Right hindlimb (tissue), 1 donor: ENCODE results near the gene PHLPP2.
A peak's percentile ranks its signal among the peaks of the same experiment; 100 is the strongest.
"Not testable (repeated sequence)": the region's sequence is repeated elsewhere in the genome, so short reads cannot be mapped to it uniquely, and the experiment has no call there.

Experiments used
- DNase-seq: peaks from one replicate; pipeline ENCODE4 v3.0.0-alpha.2; 2018

Gene PHLPP2

GRCh38 chr16:71666264-71666663, 58.2 kb downstream of the PHLPP2 start:
- DNase-seq, result no peak

- no peak for DNase-seq
These were observed 65.0 kb downstream of the PHLPP2 start for GRCh38 chr16:71659471-71659870.

GRCh38 chr16:71658771-71659170, 65.7 kb downstream of the PHLPP2 start:
- DNase-seq, result no peak

DNA sequence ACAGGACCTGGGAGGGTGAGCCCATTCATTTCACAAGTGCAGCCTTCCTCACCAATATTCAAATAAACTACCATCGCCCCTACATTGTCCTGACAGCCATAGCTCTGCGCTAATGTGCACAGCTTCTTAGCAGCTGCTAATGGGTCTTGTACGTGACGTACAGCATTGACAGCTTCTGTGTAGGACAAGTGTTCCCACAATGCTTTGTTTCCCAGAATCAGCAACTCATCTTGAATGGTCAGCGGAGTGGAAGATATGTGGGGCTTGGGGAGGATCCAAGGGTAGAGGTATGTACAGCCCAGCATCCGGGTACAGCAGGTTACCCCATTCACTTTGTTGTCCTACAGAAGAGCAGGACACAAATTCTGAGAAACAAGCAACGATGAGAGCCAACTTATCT, 74.8 kb downstream of the PHLPP2 start:
- no peak for DNase-seq

DNA sequence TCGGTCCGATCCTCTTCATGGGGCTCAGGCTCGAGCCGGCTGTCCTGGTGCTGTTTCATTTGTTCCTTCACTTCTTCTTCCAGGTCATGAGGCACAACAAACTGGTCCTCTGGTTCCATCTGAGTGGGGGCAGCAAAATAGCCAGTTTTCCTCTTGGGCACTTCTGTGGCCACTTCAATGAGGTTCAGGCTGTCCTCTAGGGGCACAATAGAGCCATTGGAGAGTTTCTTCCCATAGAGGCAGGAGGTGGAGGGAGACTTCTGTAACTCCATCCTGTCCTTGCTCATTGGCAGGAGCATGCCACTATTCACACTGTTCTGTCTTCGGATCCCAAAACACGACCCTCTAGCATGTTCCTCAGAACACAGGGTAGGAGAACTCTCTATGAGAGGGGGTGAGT, 75.6 kb downstream of the PHLPP2 start:
- no peak for DNase-seq

GRCh38 chr16:71648162-71648561, 76.3 kb downstream of the PHLPP2 start:
- DNase-seq, result no peak

DNA sequence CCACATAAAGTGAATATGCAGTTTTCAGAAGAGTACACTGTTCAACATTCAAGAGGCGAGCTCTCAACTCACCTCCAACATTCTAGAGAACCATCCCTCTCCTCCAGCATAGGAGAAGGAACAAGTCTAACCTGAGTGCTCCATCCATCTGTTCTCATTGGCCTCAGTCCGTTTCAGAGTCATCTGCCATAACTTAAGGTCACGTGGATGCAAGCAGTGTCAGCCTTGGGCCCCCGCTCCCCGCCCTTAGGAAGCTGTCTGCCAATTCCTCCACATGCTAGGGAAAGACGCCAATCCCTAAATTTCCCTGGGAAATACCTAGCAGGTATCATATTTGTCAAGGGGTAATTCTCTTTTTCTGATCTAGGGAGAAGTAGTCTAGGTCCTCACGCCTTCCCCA, 77.1 kb downstream of the PHLPP2 start:
- no peak for DNase-seq

- DNase-seq, result no peak
These were observed 79.1 kb downstream of the PHLPP2 start for GRCh38 chr16:71645450-71645849.

DNA sequence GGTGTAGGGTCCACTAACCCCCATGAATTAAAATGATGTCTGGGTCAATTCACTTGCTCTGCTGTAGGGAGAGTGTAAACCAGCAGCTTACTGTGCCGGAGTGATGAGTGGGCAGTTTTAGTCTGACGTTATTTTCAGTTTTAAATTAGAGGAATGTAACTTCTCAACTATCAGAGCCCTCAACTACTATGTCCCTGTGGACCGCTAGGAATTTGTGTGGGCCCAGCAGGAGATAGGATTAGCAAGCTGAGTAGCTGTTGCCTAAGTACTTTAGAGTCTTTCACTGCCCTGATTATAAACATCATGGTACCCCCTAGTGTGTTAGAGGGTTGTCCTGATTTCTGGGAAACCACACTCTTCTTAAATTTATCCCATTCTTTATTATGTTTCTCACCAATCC, 87.1 kb downstream of the PHLPP2 start:
- DNase-seq, result no peak

- no peak for DNase-seq
These were observed 88.9 kb downstream of the PHLPP2 start for GRCh38 chr16:71635632-71636031.

- no peak for DNase-seq
These were observed 92.7 kb downstream of the PHLPP2 start for GRCh38 chr16:71631776-71632175.

GRCh38 chr16:71630808-71631207, 93.7 kb downstream of the PHLPP2 start:
- no peak for DNase-seq

- DNase-seq, result no peak
These were observed 95.1 kb downstream of the PHLPP2 start for GRCh38 chr16:71629278-71630016.

- DNase-seq, result peak; percentile 33
These were observed 95.7 kb downstream of the PHLPP2 start for GRCh38 chr16:71628810-71629209.

GRCh38 chr16:71627731-71628181, 96.7 kb downstream of the PHLPP2 start:
- no peak for DNase-seq

GRCh38 chr16:71626858-71627213, 97.7 kb downstream of the PHLPP2 start:
- DNase-seq, result no peak

DNA sequence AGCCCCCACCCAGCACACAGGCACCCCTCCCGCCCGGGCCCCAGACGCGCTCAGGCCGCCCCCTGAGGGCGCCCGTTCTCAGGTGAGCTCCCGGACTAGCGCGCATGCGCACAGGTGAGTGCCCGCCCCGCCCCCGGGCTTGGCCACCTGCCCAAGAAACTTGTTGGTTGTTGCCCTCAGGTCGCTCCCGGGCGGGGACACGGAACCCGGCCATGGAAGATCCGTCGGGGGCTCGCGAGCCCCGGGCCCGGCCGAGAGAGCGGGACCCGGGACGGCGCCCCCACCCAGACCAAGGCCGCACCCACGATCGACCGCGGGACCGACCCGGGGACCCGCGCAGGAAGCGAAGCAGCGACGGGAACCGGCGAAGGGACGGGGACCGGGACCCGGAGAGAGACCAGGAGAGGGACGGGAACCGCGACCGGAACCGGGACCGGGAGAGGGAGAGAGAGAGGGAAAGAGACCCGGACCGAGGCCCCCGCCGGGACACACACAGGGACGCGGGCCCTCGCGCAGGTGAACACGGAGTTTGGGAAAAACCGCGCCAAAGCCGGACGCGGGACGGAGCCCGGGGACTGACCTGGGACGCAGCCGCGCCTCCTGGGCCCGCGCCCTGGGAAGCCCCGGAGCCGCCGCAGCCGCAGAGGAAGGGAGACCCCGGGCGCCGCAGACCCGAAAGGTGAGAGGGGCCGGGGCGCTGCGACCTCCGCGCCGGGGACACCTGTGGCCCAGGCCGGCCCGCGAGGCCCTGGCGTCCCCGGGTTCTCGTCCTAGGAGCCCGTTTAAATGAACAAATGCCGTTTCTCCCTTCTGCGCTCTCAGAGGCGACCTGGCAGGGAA, 98.3 kb downstream of the PHLPP2 start, which contains the start of gene MARVELD3:
MARVELD3 (plus strand) TSS at position 167 of the 840 bp plus-strand sequence; CDS start at position 213, 46 bp downstream.
- DNase-seq, result no peak

DNA sequence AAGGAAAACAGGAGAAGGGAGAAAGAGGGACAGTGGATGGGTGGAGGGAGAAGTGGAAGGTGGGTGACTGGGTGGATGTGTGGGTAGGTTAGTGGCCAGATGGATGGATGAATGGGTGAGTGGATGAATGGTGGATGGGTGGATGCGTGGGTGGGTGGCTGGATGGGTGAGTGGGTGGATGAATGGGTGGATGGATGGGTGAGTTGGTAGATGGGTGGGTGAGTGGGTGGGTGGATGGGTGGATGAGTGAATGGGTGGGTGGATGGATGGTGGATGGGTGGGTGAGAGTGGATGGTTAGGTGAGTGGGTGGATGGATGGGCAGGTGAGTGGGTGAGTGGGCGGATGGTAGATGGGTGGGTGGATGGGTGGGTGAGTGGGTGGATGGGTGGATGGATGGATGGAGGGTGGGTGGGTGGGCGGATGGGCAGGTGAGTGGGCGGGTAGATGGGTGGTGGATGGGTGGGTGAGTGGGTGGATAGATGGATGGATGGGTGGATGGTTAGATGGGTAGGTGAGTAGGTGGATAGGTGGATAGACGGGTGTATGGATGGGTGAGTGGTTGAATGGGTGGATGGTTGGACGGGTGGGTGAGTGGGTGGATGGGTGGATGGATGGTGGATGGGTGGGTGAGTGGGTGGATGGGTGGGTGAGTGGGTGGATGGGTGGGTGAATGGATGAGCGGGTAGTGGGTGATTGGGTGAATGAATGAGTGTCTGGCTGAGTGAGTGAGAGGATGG, 99.2 kb downstream of the PHLPP2 start:
- no peak for DNase-seq

DNA sequence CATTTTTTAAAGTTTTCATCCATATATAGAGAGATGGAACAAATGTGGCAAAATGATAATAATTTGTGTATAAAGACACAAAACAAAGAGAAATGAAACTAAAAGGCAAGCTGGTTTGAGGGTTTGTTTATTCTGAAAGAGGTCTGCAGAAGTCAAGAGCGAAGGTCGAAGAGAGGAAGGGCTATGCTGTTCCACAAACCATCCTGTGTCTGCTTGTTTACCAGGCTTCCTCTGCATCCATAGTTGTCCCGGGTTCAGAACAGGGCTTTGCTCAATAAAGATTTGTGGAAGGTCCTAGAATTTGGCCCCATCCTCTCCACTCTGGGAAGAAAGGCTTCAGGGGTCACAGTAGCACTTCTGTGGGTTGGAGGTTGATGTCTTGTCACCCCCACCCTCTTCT, 100.9 kb downstream of the PHLPP2 start:
- DNase-seq, result no peak

DNA sequence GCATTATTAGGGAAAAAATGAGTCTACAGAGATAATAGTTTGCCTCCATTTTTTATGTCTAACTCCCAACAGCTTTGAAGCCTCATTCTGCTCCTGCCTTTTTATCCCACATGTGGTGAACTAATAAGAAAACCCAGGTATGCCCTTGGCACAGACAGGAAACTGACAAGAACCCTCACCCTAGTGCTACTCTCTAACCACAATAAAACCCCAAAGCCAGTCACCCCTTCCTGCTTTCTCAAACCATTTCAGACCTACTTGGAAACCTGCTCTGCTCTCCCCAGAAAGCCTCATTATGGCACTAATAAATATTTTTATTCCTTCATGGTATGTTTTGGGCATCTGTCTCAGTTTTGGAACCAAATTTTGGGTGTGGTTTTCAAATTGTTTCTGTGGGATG, 102.4 kb downstream of the PHLPP2 start:
- no peak for DNase-seq

- DNase-seq, result no peak
These were observed 106.1 kb downstream of the PHLPP2 start for GRCh38 chr16:71618429-71618828.

GRCh38 chr16:71614956-71615355, 109.5 kb downstream of the PHLPP2 start:
- DNase-seq, result not testable (repeated sequence)
